Measurements from ENCODE around the gene STUM.
"Not testable (repeated sequence)": the region's sequence is repeated elsewhere in the genome, so short reads cannot be mapped to it uniquely, and the experiment has no call there.

The STUM gene

GRCh38 chr1:226597616-226598454 lies 49.3 kb downstream of the STUM start:
- Histone ChIP-seq H3K27me3 (replicated peaks) (no peaks in the 10 kb centered on the region), H3K4me3 (ENCODE audit: low read depth, low read length) (no peak overlapping the region), H3K36me3 (replicated peaks) (no peaks in the 10 kb centered on the region), H3K27ac (no peak overlapping the region)
- DNase-seq, result no peak
- TF ChIP-seq CTCF (IDR thresholded peaks at IDR 0.05; ENCODE audit: low read depth, low read length, missing control alignments), result no peak
- in situ Hi-C loops (cut with HindIII; ENCODE audit: low pct_ligation_motif_present, low sequenced_read_pairs), result no loop called here

GRCh38 chr1:226598455-226598849 lies 49.9 kb downstream of the STUM start:
- in situ Hi-C loops (cut with HindIII; ENCODE audit: low pct_ligation_motif_present, low sequenced_read_pairs), result no loop called here
- H3K4me3 ChIP-seq (ENCODE audit: low read depth, low read length), result no peak overlapping the region

DNA sequence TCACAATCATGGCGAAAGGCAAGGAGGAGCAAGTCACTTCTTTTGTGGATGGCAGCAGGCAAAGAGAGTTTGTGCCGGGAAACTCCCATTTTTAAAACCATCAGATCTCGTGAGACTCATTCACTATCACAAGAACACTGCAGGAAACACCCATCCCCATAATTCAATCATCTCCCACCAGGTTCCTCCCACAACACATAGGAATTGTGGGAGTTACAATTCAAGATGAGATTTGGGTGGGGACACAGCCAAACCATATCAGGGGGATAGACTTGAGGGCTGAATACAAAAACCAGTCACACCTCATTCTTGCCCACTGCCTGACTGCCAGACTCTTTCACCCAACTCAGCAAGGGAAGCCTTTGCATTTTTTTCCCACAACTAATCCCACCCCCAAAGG lies 50.4 kb downstream of the STUM start:
- H3K27ac ChIP-seq; H3K36me3 ChIP-seq (replicated peaks); DNase-seq; in situ Hi-C loops (cut with HindIII; ENCODE audit: low pct_ligation_motif_present, low sequenced_read_pairs); H3K4me3 ChIP-seq (ENCODE audit: low read depth, low read length); H3K27me3 ChIP-seq (replicated peaks): not testable (repeated sequence)

More at GRCh38 chr1:226598455-226598849, 49.9 kb downstream of the STUM start:
- H3K27ac ChIP-seq, result no peak overlapping the region
- H3K27me3 ChIP-seq (replicated peaks), result no peaks in the 10 kb centered on the region
- TF ChIP-seq CTCF (IDR thresholded peaks at IDR 0.05; ENCODE audit: low read depth, low read length, missing control alignments), result no peak
- no peak for DNase-seq
- H3K36me3 ChIP-seq (replicated peaks), result no peaks in the 10 kb centered on the region

DNA sequence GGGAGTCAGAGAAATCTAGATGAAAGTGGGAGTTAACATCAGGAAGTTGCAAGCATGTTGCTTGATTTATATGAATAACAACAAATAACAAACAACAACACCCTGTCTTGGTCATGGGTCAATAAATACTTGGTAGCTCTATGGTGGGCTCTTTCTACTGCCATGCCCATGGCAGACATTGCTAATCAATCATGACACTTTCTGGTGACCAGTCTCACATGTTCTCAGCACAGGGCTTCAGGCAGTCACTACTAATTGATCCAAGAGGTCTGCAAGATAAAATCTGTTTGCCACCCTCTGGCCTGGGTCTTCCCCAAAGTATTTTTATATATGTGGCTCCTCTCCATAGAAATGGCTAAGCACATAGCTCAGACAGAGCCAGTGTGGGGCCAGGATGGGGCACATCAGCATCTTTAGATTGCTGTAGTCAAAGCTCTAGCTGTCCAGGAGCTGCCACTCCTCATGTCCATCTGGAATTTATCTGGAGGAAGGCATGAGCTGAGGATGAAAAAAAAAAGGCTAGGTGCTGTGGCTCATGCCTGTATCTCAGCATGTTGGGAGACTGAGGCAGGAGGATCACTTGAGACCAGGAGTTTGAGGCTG lies 51.2 kb downstream of the STUM start:
- in situ Hi-C loops (cut with HindIII; ENCODE audit: low pct_ligation_motif_present, low sequenced_read_pairs), result no loop called here

DNA sequence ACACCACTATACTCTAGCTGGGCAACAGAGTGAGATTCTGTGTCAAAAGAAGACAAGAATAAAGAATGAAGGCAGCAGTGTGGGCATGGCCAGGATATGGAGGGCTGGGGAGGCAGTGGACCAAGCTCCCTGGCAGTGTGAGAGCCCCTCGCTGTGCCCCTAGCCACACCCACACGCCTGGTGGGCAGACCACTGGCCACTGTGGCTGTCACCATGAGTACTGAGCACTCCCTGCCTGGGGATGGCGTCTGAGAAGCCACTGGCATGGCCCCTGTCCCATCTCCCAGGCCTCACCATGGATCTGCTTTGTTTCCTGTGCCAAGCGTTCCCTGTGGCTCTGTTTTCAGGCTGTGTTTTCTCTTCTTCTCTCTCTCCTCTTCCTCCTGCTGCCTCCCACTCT lies 51.7 kb downstream of the STUM start:
- in situ Hi-C loops (cut with HindIII; ENCODE audit: low pct_ligation_motif_present, low sequenced_read_pairs), result no loop called here
- no peak for DNase-seq
- no peaks in the 10 kb centered on the region for H3K36me3 ChIP-seq (replicated peaks)
- no peak overlapping the region for H3K4me3 ChIP-seq (ENCODE audit: low read depth, low read length)
- no peak for TF ChIP-seq CTCF (IDR thresholded peaks at IDR 0.05; ENCODE audit: low read depth, low read length, missing control alignments)
- peaks cover 5% of the 10 kb centered on the region for H3K27me3 ChIP-seq (replicated peaks)
- H3K27ac ChIP-seq, result no peak overlapping the region

More for the DNA sequence above, 51.2 kb downstream of the STUM start:
- no peaks in the 10 kb centered on the region for H3K36me3 ChIP-seq (replicated peaks)
- no peak for TF ChIP-seq CTCF (IDR thresholded peaks at IDR 0.05; ENCODE audit: low read depth, low read length, missing control alignments)
- no peak for DNase-seq
- no peaks in the 10 kb centered on the region for H3K27me3 ChIP-seq (replicated peaks)
- no peak overlapping the region for H3K4me3 ChIP-seq (ENCODE audit: low read depth, low read length)
- no peak overlapping the region for H3K27ac ChIP-seq

DNA sequence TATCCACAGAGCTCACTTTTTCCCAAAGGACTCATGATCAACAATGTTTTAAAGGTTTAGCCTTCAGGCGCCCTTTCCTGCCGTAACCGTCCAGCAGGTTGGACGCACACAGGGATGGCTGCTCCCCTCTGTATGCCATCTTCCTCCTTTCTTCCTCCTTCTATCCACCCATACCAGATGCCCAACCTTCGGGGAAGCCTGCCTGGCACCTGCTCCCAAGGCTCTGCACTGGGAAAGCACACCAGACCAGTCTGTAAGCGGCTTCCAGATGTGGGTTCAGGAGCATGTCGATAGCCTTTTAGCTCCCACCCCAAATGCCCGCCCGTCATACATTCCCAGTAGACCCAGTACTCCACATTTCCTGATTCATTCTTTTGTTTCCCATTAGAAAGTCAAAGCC lies 52.9 kb downstream of the STUM start:
- Histone ChIP-seq H3K4me3 (ENCODE audit: low read depth, low read length) (no peak overlapping the region), H3K27me3 (replicated peaks) (peaks cover 5% of the 10 kb centered on the region), H3K27ac (no peak overlapping the region), H3K36me3 (replicated peaks) (no peaks in the 10 kb centered on the region)
- no peak for TF ChIP-seq CTCF (IDR thresholded peaks at IDR 0.05; ENCODE audit: low read depth, low read length, missing control alignments)
- in situ Hi-C loops (cut with HindIII; ENCODE audit: low pct_ligation_motif_present, low sequenced_read_pairs), result no loop called here
- DNase-seq, result no peak

All from brain microvascular endothelial cell (primary cell).